T-helper 2 cell treated with Interferon-gamma antibody and Interleukin-4, amounts not matched to agents 100 ng/mL and 5 ng/mL, for 36 hours (primary cell): ENCODE data around the gene TBC1D22A. TPM values are rescaled to one million over a fixed set of nuclear protein-coding genes. Genes with fewer than 3 reads are reported as not detected.

ENCODE experiments used
- intact Hi-C: fragments of 100-400 bp; cut with micrococcal nuclease; formaldehyde crosslinking; loops from one replicate; pipeline ENCODE4 v1.15.1; 2023
- total RNA-seq: library from RNA; stranded (reverse); gene quantifications from 2 replicates; pipeline ENCODE4 v1.2.3, GENCODE V29; 2022

TBC1D22A gene
- total RNA-seq, 1 donor from 2014 or later = 32.8 TPM

DNA sequence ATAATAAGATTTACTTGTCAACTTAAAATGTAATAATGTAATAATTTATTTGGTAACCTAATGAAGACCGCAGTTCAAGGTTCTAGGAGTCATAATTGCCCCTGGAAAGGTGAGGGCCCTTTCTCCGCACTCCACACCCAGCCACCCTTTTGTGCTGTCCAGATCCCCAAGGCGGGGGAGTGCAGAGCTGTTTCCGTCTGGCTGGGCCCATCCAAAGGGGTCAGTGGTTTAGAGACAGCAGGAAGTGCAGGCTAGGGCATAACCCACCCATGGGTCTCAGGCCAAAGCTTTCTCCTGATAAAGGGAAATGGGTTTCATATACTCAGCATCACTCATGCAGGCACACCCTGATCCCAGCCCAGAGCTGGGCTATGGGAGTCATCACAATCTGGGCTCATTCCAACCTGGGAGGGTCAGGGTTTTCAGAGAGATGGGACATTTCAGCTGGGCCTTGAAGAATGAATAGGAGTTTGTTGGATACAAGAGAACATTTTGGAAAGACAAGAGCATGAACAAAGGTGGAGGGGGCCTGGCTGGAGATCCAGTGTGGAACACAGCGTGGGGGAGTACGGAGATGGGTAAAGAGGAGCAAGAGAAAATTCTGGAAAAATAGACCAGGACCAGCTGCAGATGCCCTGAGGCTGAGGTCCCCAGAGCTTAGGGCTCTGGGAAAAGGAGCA lies 432.2 kb downstream of the TBC1D22A start:
- intact Hi-C loops = no loop called here

- intact Hi-C loops = no loop called here
Measured at GRCh38 chr22:47195156-47195483, 432.7 kb downstream of the TBC1D22A start.

DNA sequence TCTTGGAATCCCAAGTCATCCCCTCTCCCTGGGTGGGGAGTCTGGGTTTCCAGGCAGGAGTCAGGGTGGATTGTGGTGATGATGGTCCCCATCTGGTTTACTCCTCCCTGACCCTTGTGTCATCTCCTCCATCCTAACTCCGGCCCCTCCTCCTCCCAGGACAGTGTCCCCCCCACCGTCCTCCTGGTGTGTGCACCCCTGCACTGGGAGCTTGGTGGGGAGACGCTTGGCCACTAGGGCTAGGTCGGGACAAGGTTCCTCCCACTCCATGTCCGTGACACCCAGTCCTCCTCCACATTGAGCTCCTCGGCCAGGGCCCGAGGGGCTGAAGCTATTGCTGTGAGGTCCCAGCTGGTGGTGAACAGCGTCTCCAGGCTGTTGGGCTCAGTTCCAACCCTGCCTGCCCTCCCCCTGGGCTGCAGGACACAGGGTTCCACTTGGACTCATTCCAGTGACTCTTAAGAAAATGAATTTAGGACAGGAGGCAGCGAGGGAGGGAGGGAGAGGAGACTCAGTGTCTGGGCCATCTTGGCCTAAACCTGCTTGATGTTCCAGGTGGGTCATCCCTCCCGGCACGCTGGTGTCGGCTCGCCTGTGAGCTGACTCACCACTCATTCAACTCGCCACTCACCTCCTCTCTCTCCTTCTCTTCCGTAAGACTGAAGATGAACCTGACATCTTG lies 433.2 kb downstream of the TBC1D22A start:
- intact Hi-C loops = no loop called here

DNA sequence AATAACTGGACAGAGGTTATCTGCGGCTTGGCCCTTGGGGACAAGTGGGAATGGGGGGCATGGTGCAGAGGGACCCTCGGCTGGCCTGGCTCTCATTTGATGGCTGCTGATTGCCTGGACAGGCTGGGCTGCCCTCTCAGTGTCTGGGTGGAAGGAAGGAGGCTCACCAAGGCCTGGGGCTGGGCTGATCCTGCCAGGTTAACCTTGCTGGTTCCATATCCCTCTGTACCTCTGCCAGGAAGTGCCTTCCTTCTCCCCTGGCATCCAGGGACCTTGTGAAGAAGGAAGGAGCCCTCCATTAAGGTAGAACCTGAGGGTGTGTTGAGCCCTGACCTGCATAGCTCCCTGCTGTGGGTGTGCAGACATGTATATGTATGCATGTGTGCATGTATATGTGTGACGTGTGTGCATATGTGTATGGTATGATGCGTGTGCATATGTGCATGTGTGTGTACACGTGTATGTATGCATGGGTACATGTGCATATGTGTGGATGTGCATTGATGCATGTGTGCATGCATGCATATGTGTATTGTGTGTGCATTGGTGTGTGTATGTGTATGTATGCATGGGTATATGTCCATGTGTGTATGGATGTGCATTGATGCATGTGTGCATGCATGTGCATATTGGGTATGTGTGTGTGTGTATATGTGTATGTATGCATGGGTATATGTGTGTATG lies 433.9 kb downstream of the TBC1D22A start:
- intact Hi-C loops = no loop called here

GRCh38 chr22:47196881-47197772 lies 434.7 kb downstream of the TBC1D22A start:
- intact Hi-C loops = no loop called here

- intact Hi-C loops = no loop called here
Measured at GRCh38 chr22:47197773-47198500, 435.5 kb downstream of the TBC1D22A start.

DNA sequence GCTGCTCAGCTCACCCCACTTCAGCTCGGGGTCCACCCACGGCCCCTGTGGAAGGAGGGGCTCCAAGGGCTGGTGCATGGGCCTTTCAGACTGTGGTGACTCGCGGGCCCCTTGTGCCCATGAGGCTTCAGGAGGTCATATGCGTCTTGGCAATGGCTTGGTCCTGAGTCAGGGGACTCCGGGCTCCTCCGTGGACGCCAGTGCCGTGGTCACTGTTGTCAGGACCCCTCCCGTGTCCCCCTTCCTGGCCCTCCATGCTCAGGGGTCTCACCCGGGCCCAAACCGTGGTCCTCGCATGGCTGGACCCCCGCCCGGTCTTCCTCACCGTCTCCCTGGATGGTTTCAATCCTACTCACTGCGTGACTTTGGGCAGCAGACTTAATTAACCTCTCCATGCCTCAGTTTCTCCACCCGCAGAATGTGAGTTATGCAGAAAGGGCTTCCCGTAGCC lies 436.4 kb downstream of the TBC1D22A start:
- intact Hi-C loops = no loop called here

- intact Hi-C loops = no loop called here
Measured at GRCh38 chr22:47199261-47199978, 437.0 kb downstream of the TBC1D22A start.

GRCh38 chr22:47199979-47200272 lies 437.5 kb downstream of the TBC1D22A start:
- intact Hi-C loops = no loop called here

DNA sequence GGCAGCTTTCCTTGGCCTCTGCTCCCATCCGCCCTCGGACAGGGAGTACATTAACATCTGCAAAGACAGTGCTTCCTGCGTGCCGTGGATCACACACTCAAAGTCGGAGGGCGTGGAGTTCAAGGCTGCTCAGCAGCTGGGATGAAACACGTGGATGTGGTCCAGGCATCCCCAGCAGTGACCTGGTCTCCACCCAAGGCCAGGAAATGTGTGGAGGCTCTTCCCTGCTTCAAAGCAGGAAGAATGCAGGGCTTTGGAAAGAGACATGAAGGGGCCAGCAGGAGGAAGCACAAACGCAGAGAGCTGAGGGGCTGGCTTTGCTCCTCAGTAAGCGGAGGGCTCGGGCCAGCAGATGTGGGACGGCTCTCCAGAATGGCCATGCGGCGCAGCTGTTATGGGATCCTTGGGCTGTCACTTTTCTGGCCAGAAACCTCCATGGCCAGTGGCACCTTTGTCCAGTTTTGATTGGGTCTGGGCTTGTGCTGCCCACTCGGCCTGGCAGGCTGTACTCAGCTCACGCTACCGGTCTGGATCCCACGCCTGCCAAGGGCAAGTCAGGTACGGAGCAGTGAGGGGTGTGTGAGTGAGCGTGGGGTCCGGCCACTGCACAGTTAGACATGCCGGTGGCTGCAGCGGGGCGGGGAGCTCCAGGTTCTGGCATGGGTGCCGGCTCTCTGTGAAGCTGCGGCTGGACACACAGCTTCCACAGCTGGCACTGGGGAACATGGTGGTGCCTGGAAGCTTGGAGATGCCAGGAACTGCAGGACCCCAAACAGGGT lies 438.0 kb downstream of the TBC1D22A start:
- intact Hi-C loops = no loop called here

DNA sequence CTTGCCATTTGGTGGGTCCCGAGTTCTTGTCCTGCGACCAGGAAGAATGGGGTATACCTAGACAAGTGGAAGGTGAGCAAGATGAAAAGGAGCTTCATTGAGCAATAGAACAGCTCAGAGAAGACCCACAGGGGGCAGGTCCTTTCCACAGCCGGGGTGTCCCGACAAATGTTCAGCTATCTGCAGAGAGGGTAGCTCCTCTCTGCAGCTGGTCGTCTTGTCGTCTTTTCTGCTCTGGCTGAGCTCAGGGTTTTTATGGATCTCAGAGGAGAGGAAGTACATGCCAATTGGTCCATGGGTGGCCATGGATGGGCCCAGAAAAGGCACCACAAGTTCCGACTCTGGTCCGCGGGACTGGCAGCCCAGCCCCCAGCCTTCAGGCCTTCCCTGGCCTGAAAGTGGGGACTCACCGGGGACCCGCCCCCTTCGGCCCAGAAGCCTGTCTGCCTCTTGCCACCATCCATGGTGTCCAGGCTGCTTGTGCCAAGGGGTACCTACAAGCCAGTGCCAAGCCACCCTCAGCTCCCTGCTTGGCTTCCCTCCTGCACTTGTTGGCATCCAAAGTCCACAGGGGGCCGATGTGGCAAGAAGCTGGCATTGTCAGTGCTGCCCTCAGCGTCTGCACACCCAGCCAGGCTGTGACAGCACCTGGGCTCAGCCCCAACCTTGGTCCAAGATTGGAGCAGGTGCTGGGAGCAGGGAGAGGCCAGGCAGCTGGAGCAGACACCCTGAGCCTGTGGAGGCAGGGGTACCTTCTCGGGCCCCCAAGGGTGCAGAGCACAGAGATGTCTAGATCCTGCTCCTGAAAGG lies 438.9 kb downstream of the TBC1D22A start:
- intact Hi-C loops = no loop called here

DNA sequence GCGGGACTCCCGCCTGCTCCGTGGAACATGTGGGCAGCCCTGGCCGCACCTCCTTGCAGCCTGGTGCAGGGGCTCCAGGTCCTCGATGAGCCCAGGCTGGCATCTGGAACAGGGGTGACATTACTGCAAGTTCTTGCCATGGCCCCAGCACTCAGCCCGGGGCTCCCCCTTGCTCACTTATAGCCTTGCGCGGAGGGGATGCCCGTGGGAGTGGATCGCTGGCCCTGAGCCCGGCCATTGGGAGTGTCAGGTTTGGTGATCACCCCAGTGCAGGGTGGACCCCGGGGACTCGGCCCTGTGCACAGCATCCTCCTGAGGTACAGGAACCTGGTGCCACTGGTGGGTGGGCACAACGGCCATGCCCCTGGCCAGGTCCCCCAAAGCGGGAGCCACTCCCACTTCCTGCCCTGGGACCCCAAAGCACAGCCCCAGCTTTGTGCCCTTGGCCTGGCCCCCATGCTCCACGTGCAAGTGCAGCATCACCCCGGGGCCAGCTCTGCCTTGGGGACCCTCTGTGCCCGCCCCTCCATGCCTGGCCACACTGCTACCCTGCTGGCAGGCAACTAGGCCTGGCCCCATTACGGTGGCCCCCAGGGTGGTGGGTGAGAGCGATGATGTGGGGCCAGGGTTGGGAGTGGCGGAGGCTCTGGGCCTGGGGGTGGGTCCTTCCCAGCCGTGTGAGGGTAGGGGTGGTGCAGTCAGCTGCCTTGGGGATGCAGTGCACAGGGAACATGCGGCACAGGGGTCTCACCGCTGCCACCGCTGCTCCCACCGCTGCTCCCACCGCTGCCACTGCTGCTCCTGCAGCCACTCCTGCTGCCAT lies 439.8 kb downstream of the TBC1D22A start:
- intact Hi-C loops = no loop called here

DNA sequence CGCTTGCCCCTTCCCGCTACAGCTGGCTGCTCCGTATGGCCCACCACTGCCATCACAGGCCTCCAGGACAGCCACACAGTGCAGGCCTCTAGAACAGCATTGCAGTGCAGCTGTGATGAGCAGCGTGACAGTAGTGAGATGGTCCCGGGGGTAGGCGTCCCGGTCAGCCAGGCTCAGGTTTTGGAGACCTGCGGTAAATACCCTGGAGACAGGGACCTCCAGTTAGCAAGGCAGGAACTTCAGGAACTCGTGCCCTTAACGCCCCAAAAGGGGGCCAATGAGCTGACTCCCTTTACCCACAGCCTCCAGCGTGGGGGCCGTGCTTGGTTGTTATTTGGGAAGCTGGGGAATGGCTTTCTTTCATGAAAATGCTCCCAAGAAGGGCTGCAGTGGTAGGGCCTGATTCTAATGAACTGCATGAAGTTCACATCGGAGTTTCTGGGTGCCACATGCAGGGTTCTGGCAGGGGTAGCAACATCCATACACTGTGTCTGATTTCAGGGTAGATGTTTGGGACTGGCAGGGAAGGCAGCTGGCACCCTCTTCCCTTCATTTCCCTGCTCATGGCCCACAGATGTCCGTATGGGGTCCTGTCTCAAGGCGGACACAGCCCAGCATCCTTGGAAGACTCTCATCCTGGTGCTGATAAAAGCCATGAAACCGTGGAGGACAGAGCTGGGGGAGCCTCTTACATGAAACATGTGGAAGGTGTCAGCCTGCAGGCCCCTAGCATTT lies 440.5 kb downstream of the TBC1D22A start:
- intact Hi-C loops = no loop called here

DNA sequence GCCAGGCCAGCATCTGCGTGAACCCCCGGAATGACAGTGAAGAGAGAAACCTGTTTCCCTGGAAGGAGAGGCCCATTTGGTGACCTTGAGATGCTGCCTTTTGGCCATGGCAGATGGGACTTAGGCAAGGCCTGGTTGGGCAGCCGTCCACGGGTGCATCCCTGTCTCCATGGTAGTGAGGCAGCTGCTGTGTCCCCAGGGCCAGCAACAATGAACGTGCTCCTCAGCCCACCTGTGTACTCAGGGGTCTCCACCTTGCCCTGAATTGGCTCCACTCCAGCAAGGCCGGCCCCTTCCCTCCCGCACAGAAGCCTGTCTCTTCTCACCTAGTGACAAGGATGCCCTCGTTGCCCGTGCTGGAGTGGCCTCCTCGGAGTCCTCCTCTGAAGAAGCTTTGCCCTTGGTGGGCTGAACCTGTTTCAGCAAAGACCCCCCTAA lies 441.1 kb downstream of the TBC1D22A start:
- intact Hi-C loops = no loop called here

- intact Hi-C loops = no loop called here
Measured at GRCh38 chr22:47204002-47204979, 441.8 kb downstream of the TBC1D22A start.

GRCh38 chr22:47205081-47205491 lies 442.6 kb downstream of the TBC1D22A start:
- intact Hi-C loops = no loop called here
